ENCODE results near the gene SEC16A. TPM values are rescaled to one million over a fixed set of nuclear protein-coding genes. Genes with fewer than 3 reads are reported as not detected.

Gene SEC16A
- total RNA-seq, 4 donors from 2014 or later, result 63.5 to 80.8 (median 74.6) TPM

GRCh38 chr9:136470792-136471469, 11.9 kb downstream of the SEC16A start:
- no peaks in the 10 kb centered on the region for H3K4me1 ChIP-seq
- H3K27ac ChIP-seq, result no peak overlapping the region
- no peak for DNase-seq
- no peaks in the 10 kb centered on the region for H3K9me3 ChIP-seq
- no peak overlapping the region for H3K4me3 ChIP-seq
- no peak for TF ChIP-seq CTCF (IDR thresholded peaks at IDR 0.05)
- TF ChIP-seq POLR2A (IDR thresholded peaks at IDR 0.05), result no peak
- no peaks in the 10 kb centered on the region for H3K27me3 ChIP-seq
- H3K36me3 ChIP-seq, result peaks cover 0 to 98% (median 0%) of the 10 kb centered on the region in 3 donors

- H3K36me3 ChIP-seq, result peaks cover 0 to 98% (median 0%) of the 10 kb centered on the region in 3 donors
- TF ChIP-seq CTCF (IDR thresholded peaks at IDR 0.05), result no peak
- TF ChIP-seq POLR2A (IDR thresholded peaks at IDR 0.05), result no peak
These were observed 12.5 kb downstream of the SEC16A start for GRCh38 chr9:136470356-136470755.

GRCh38 chr9:136467766-136468165, 15.1 kb downstream of the SEC16A start:
- TF ChIP-seq CTCF (IDR thresholded peaks at IDR 0.05) (no peak), POLR2A (IDR thresholded peaks at IDR 0.05) (no peak)
- H3K9me3 ChIP-seq, result no peaks in the 10 kb centered on the region
- H3K4me3 ChIP-seq, result no peak overlapping the region
- H3K27ac ChIP-seq, result no peak overlapping the region
- H3K27me3 ChIP-seq, result no peaks in the 10 kb centered on the region
- H3K4me1 ChIP-seq, result no peaks in the 10 kb centered on the region
- no peak for DNase-seq
- peaks cover 0 to 98% (median 0%) of the 10 kb centered on the region in 3 donors for H3K36me3 ChIP-seq

More at GRCh38 chr9:136470356-136470755, 12.5 kb downstream of the SEC16A start:
- no peaks in the 10 kb centered on the region for H3K4me1 ChIP-seq
- no peaks in the 10 kb centered on the region for H3K9me3 ChIP-seq
- no peaks in the 10 kb centered on the region for H3K27me3 ChIP-seq
- DNase-seq, result no peak
- H3K4me3 ChIP-seq, result no peak overlapping the region
- no peak overlapping the region for H3K27ac ChIP-seq

- H3K36me3 ChIP-seq, result peaks cover 0 to 98% (median 0%) of the 10 kb centered on the region in 3 donors
- TF ChIP-seq CTCF (IDR thresholded peaks at IDR 0.05) (no peak), POLR2A (IDR thresholded peaks at IDR 0.05) (no peak)
- no peak overlapping the region for H3K27ac ChIP-seq
- H3K4me3 ChIP-seq, result no peak overlapping the region
- no peaks in the 10 kb centered on the region for H3K4me1 ChIP-seq
- no peaks in the 10 kb centered on the region for H3K9me3 ChIP-seq
- DNase-seq, result no peak
- H3K27me3 ChIP-seq, result no peaks in the 10 kb centered on the region
These were observed 16.7 kb downstream of the SEC16A start for GRCh38 chr9:136466155-136466541.

- Histone ChIP-seq H3K4me3 (no peak overlapping the region), H3K4me1 (no peaks in the 10 kb centered on the region), H3K27me3 (no peaks in the 10 kb centered on the region), H3K27ac (no peak overlapping the region), H3K36me3 (peaks cover 0 to 98% (median 0%) of the 10 kb centered on the region in 3 donors), H3K9me3 (no peaks in the 10 kb centered on the region)
- DNase-seq, result no peak
- TF ChIP-seq POLR2A (IDR thresholded peaks at IDR 0.05) (no peak), CTCF (IDR thresholded peaks at IDR 0.05) (no peak)
These were observed 17.2 kb downstream of the SEC16A start for GRCh38 chr9:136465500-136466154.

All from Peyer's patch (tissue), 4 donors.